Stomach (tissue), 4 donors: ENCODE measurements around the gene PFKM.

ENCODE experiments used
- CTCF ChIP-seq, 7 experiments: fragments of 450-650 bp in 4 of 7; fragments of 200-600 bp in 3 of 7; sonication (generic) in 3 of 7; IDR thresholded peaks; one replicate each; pipeline ENCODE4 v1.5.1; 2016 to 2019; ENCODE audit warnings: antibody characterized with exemption in 7 of 7, control low read depth in 2 of 7, mild to moderate bottlenecking in 1 of 7
- POLR2A ChIP-seq, 4 donors: fragments of 450-650 bp; IDR thresholded peaks; one replicate each; pipeline ENCODE4 v1.6.1; 2016; ENCODE audit warnings: antibody characterized with exemption in 4 of 4, control low read depth in 2 of 4, mild to moderate bottlenecking in 1 of 4, moderate library complexity in 1 of 4

- TF ChIP-seq CTCF (IDR thresholded peaks at IDR 0.05) (no peak), POLR2A (IDR thresholded peaks at IDR 0.05) (no peak)
Observed at GRCh38 chr12:48092611-48093010, 26.6 kb upstream of the PFKM start.
